Retinal pigment epithelial cell (primary cell): ENCODE results near the gene TRANK1.

Experiments
- DNase-seq: peaks from one replicate; pipeline ENCODE4 v3.0.0-alpha.2; 2010; ENCODE audit warnings: low read depth
- H3K4me3 ChIP-seq: 2 replicates; pipeline ENCODE4 v1.5.1; 2011; ENCODE audit warnings: mild to moderate bottlenecking, low read length, control low read depth, moderate library complexity
- CTCF ChIP-seq: conservative IDR thresholded peaks from 2 replicates; pipeline ENCODE4 v1.5.1; 2011; ENCODE audit warnings: low read depth, low read length, control low read depth, inconsistent platforms

TRANK1 gene

GRCh38 chr3:36871379-36872126 lies 73.3 kb downstream of the TRANK1 start:
- DNase-seq, result no peak
- H3K4me3 ChIP-seq, result no peak overlapping the region
- peak; percentile 28 for TF ChIP-seq CTCF

GRCh38 chr3:36868614-36869436 lies 76.0 kb downstream of the TRANK1 start:
- DNase-seq, result peak; percentile 16
- peak; percentile 79 for TF ChIP-seq CTCF
- no peak overlapping the region for H3K4me3 ChIP-seq

GRCh38 chr3:36867810-36868209 lies 77.0 kb downstream of the TRANK1 start:
- no peak for TF ChIP-seq CTCF
- no peak overlapping the region for H3K4me3 ChIP-seq
- DNase-seq, result no peak

- no peak overlapping the region for H3K4me3 ChIP-seq
- no peak for TF ChIP-seq CTCF
- no peak for DNase-seq
Observed at GRCh38 chr3:36866368-36866767, 78.5 kb downstream of the TRANK1 start.

GRCh38 chr3:36864180-36865053 lies 80.4 kb downstream of the TRANK1 start:
- H3K4me3 ChIP-seq, result no peak overlapping the region
- TF ChIP-seq CTCF, result no peak
- no peak for DNase-seq

- no peak for TF ChIP-seq CTCF
- no peak overlapping the region for H3K4me3 ChIP-seq
- DNase-seq, result no peak
Observed at GRCh38 chr3:36862076-36862755, 82.6 kb downstream of the TRANK1 start.
